ENCODE measurements around the gene BCL7A. TPM values are rescaled to one million over a fixed set of nuclear protein-coding genes. Genes with fewer than 3 reads are reported as not detected.

Gene BCL7A
- total and polyA plus RNA-seq, 9 of the 15 experiments (the other 6 are each of a cell fraction or from before 2014, with no cell fraction given) = 0.25 to 21.9 (median 14.9) TPM

- TF ChIP-seq CTBP1 (IDR thresholded peaks at IDR 0.05; ENCODE audit: borderline replicate concordance) (peak; percentile 90), BACH1 (tag; IDR thresholded peaks at IDR 0.05) (no peak), ZNF717 (CRISPR knock-in tag; IDR thresholded peaks at IDR 0.05) (no peak), MAFK (IDR thresholded peaks at IDR 0.05; ENCODE audit: low read length) (no peak), TAF15 (IDR thresholded peaks at IDR 0.05; ENCODE audit: low read depth, low read length) (no peak), MCM5 (IDR thresholded peaks at IDR 0.05; ENCODE audit: low read depth) (no peak), SMARCB1 (IDR thresholded peaks at IDR 0.05; ENCODE audit: insufficient read length, low read depth) (no peak), ZSCAN32 (CRISPR knock-in tag; IDR thresholded peaks at IDR 0.05) (no peak), MTF1 (CRISPR knock-in tag; IDR thresholded peaks at IDR 0.05; ENCODE audit: borderline replicate concordance) (no peak), ZFP91 (CRISPR knock-in tag; IDR thresholded peaks at IDR 0.05) (peak; percentile 94), FOSL1 (tag; conservative IDR thresholded peaks at IDR 0.05) (peak; percentile 64; the same call in 1 of the 2 replicates), SMAD3 (CRISPR knock-in tag; conservative IDR thresholded peaks at IDR 0.05) (no peak), ZNF79 (CRISPR knock-in tag; IDR thresholded peaks at IDR 0.05; ENCODE audit: low read depth) (no peak), CEBPG (CRISPR knock-in tag; IDR thresholded peaks at IDR 0.05) (no peak), CEBPG (tag; conservative IDR thresholded peaks at IDR 0.05 in 1 of 2, IDR thresholded peaks at IDR 0.05 in 1 of 2) (no peak), CAMTA2 (CRISPR knock-in tag; conservative IDR thresholded peaks at IDR 0.05) (no peak), NCOR1 (IDR thresholded peaks at IDR 0.05) (0 out of 2 replicates have a peak, but pooled peaks have one; percentile 5), ZNF140 (CRISPR knock-in tag; IDR thresholded peaks at IDR 0.05) (no peak), ZNF354B (CRISPR knock-in tag; IDR thresholded peaks at IDR 0.05) (no peak), CBFA2T3 (IDR thresholded peaks at IDR 0.05) (no peak), TFE3 (CRISPR knock-in tag; IDR thresholded peaks at IDR 0.05) (0 out of 2 replicates have a peak, but pooled peaks have one; percentile 4), NFYB (IDR thresholded peaks at IDR 0.05; ENCODE audit: extremely low read depth, insufficient read length) (peak; percentile 50), THRB (CRISPR knock-in tag; conservative IDR thresholded peaks at IDR 0.05) (no peak), HNRNPL (IDR thresholded peaks at IDR 0.05; ENCODE audit: low read depth, low read length) (peak; percentile 76; the same call in 1 of the 2 replicates), ZNF12 (CRISPR knock-in tag; IDR thresholded peaks at IDR 0.05) (no peak), ZNF584 (CRISPR knock-in tag; IDR thresholded peaks at IDR 0.05; ENCODE audit: low read depth) (0 out of 2 replicates have a peak, but pooled peaks have one; percentile 72)
Measured at GRCh38 chr12:122078141-122079032, 56.7 kb downstream of the BCL7A start, which contains the start of gene MLXIP (continued).
